HepG2 (cell line): ENCODE results near the gene MTHFSD. TPM values are rescaled to one million over a fixed set of nuclear protein-coding genes. Genes with fewer than 3 reads are reported as not detected.

Source experiments
- ATAC-seq: fragments of 200-7000 bp; cut with Tn5 transposase; 3 replicates; pipeline ENCODE4 v1.9.1; 2020; ENCODE audit warnings: mild to moderate bottlenecking, moderate library complexity
- BruUV-seq: library from RNA; stranded (reverse); fragments of 400-500 nt; replicated peaks from 2 replicates; lab custom pipeline; 2021; lab: Mats Ljungman, UMichigan
- CTCF ChIA-PET: fragments of 300-600 bp; formaldehyde crosslinking; extraction: SDS; loops from one replicate; lab custom pipeline; 2021; ENCODE audit warnings: low total read pairs, inconsistent platforms, low intra/inter-chr PET ratio; lab: Yijun Ruan, JAX
- POLR2A ChIA-PET: fragments of 350-600 bp; sonication (Branson Sonifier 250); formaldehyde crosslinking; loops from one replicate; lab custom pipeline; 2020; ENCODE audit warnings: antibody characterized with exemption, inconsistent platforms; lab: Yijun Ruan, JAX
- DNase-seq: peaks from one replicate; pipeline ENCODE4 v3.0.0-alpha.2; 2015; ENCODE audit warnings: low spot score
- FAIRE-seq: peaks from 3 replicates; lab custom pipeline; 2011; peaks lifted over from hg19 to GRCh38; lab: Jason Lieb, UNC
- H2AFZ ChIP-seq: one replicate; pipeline ENCODE4 v1.6.1; 2011; ENCODE audit warnings: low read length, inconsistent platforms
- H3K27ac ChIP-seq: fragments of 300-600 bp; 3 replicates; pipeline ENCODE4 v1.8.0; 2011; ENCODE audit warnings: mixed run types, mild to moderate bottlenecking, mixed read lengths, low read length, inconsistent platforms; ENCODE audit not compliant: insufficient read depth; ENCODE audit errors: extremely low read length
- H3K27me3 ChIP-seq, 2 experiments: fragments of 200-600 bp in 1 of 2; 2 replicates in 1 of 2; 3 replicates in 1 of 2; pipeline versions ENCODE4 v1.6.0 to v1.8.0; 2011; ENCODE audit warnings: low read length in 2 of 2, mild to moderate bottlenecking in 2 of 2, moderate library complexity in 2 of 2, inconsistent platforms in 1 of 2; ENCODE audit not compliant: insufficient read depth in 2 of 2, control insufficient read depth in 1 of 2
- H3K36me3 ChIP-seq, 2 experiments: fragments of 200-600 bp in 1 of 2; replicated peaks in 1 of 2; 2 replicates in 1 of 2; 3 replicates in 1 of 2; pipeline versions ENCODE4 v1.5.1 to v1.8.0; 2011; ENCODE audit warnings: low read length in 2 of 2, inconsistent platforms in 1 of 2; ENCODE audit not compliant: insufficient read depth in 2 of 2, control insufficient read depth in 1 of 2
- H3K4me1 ChIP-seq: 2 replicates; pipeline ENCODE4 v1.5.1; 2012; ENCODE audit warnings: low read length, inconsistent platforms; ENCODE audit not compliant: insufficient read depth
- H3K4me2 ChIP-seq: 2 replicates; pipeline ENCODE4 v1.6.0; 2011; ENCODE audit warnings: low read depth, low read length, inconsistent platforms
- H3K4me3 ChIP-seq, 3 experiments: fragments of 200-600 bp in 1 of 3; sonication (generic), shearing (Covaris generic) in 1 of 3; replicated peaks in 1 of 3; 2 replicates each; pipeline ENCODE4 v1.5.1; 2011 to 2016; ENCODE audit warnings: low read length in 3 of 3, inconsistent platforms in 2 of 3, low read depth in 2 of 3, mild to moderate bottlenecking in 2 of 3, control low read depth in 1 of 3, mixed read lengths in 1 of 3; ENCODE audit not compliant: insufficient read depth in 1 of 3
- H3K79me2 ChIP-seq: one replicate; pipeline ENCODE4 v1.6.1; 2011; ENCODE audit warnings: low read length, inconsistent platforms; ENCODE audit not compliant: insufficient read depth
- H3K9ac ChIP-seq: 2 replicates; pipeline ENCODE4 v1.6.0; 2011; ENCODE audit warnings: mild to moderate bottlenecking, low read depth, low read length, inconsistent platforms; ENCODE audit not compliant: insufficient read depth
- H3K9me3 ChIP-seq: 2 replicates; pipeline ENCODE4 v1.5.1; 2012; ENCODE audit warnings: mild to moderate bottlenecking, low read length
- H4K20me1 ChIP-seq: 2 replicates; pipeline ENCODE4 v1.6.0; 2011; ENCODE audit warnings: inconsistent platforms, mild to moderate bottlenecking, low read length, moderate library complexity; ENCODE audit not compliant: insufficient read depth
- EZH2 ChIP-seq: conservative IDR thresholded peaks from 2 replicates; pipeline ENCODE4 v1.6.1; 2012; ENCODE audit warnings: mild to moderate bottlenecking, low read depth, low read length, moderate library complexity
- ZNF549 ChIP-seq: sonication (generic); formaldehyde crosslinking; IDR thresholded peaks from 2 replicates; pipeline ENCODE4 v1.5.0; 2020; ENCODE audit warnings: missing genetic modification reagents
- ZNF775 ChIP-seq: sonication (generic); formaldehyde crosslinking; IDR thresholded peaks from 2 replicates; pipeline ENCODE4 v1.4.0; 2020; ENCODE audit warnings: missing genetic modification reagents, mild to moderate bottlenecking, moderate library complexity, borderline replicate concordance
- ZNF816 ChIP-seq: sonication (generic); formaldehyde crosslinking; IDR thresholded peaks from 2 replicates; pipeline ENCODE4 v1.8.0; 2022; ENCODE audit warnings: missing genetic modification reagents, mild to moderate bottlenecking, borderline replicate concordance
- WGBS: methylation state at CpG from one replicate; pipeline ENCODE4 v1.1.6; 2017; ENCODE audit warnings: low lambda C conversion rate; 5-methylcytosine and 5-hydroxymethylcytosine counted together
- in situ Hi-C: cut with HindIII; loops from 2 replicates; pipeline ENCODE4 v1.10.0; 2017; ENCODE audit warnings: low pct_unique_long_range_greater_than_20kb; ENCODE audit not compliant: extremely low pct_ligation_motif_present
- intact Hi-C: fragments of 100-400 bp; cut with micrococcal nuclease; formaldehyde crosslinking; loops from one replicate; pipeline ENCODE4 v1.10.0; 2022; ENCODE audit not compliant: unreplicated experiment
- polyA plus RNA-seq, 8 experiments: library from polyadenylated mRNA; depleted of rRNA in 3 of 8; stranded (reverse) in 7 of 8; unstranded in 1 of 8; fragments of >200 nt; fragmentation: Illumina TruSeq in 4 of 8; extraction: Trizol in 4 of 8; gene quantifications; 2 replicates each; pipeline versions ENCODE4 v1.2.1 to v1.2.3, GENCODE V29; 2011 to 2016; ENCODE audit warnings: low read depth in 4 of 8, missing spikeins in 1 of 8, mixed read lengths in 1 of 8; ENCODE audit not compliant: insufficient read depth in 1 of 8
- total RNA-seq, 5 experiments: library from RNA; depleted of rRNA; stranded (reverse); fragments of >200 nt; fragmentation: Illumina TruSeq; extraction: Trizol; gene quantifications; 2 replicates each; pipeline ENCODE4 v1.2.3, GENCODE V29; 2016; ENCODE audit warnings: low read depth in 1 of 5
- TF ChIP-seq, protein P1 (sequence below): sonication (generic); formaldehyde crosslinking; IDR thresholded peaks from 2 replicates; pipeline ENCODE4 v1.4.0; 2020; ENCODE audit warnings: missing genetic modification reagents

The MTHFSD gene
- total and polyA plus RNA-seq, 2 of the 13 experiments (the other 11 are each of a cell fraction or from before 2014, with no cell fraction given): 14.2 to 16.3 TPM

GRCh38 chr16:86505899-86506864 lies 48.9 kb downstream of the MTHFSD start:
- ATAC-seq (no peak), DNase-seq (no peak)
- Histone ChIP-seq H3K27me3 (peaks cover 31 to 92% of the 10 kb centered on the region in 2 experiments), H3K4me3 (no peak overlapping the region), H3K27ac (no peak overlapping the region), H2AFZ (no peak overlapping the region)
- POLR2A ChIA-PET: no interaction called here
- peak; percentile 96 for TF ChIP-seq EZH2
- TF ChIP-seq, protein P1, sequence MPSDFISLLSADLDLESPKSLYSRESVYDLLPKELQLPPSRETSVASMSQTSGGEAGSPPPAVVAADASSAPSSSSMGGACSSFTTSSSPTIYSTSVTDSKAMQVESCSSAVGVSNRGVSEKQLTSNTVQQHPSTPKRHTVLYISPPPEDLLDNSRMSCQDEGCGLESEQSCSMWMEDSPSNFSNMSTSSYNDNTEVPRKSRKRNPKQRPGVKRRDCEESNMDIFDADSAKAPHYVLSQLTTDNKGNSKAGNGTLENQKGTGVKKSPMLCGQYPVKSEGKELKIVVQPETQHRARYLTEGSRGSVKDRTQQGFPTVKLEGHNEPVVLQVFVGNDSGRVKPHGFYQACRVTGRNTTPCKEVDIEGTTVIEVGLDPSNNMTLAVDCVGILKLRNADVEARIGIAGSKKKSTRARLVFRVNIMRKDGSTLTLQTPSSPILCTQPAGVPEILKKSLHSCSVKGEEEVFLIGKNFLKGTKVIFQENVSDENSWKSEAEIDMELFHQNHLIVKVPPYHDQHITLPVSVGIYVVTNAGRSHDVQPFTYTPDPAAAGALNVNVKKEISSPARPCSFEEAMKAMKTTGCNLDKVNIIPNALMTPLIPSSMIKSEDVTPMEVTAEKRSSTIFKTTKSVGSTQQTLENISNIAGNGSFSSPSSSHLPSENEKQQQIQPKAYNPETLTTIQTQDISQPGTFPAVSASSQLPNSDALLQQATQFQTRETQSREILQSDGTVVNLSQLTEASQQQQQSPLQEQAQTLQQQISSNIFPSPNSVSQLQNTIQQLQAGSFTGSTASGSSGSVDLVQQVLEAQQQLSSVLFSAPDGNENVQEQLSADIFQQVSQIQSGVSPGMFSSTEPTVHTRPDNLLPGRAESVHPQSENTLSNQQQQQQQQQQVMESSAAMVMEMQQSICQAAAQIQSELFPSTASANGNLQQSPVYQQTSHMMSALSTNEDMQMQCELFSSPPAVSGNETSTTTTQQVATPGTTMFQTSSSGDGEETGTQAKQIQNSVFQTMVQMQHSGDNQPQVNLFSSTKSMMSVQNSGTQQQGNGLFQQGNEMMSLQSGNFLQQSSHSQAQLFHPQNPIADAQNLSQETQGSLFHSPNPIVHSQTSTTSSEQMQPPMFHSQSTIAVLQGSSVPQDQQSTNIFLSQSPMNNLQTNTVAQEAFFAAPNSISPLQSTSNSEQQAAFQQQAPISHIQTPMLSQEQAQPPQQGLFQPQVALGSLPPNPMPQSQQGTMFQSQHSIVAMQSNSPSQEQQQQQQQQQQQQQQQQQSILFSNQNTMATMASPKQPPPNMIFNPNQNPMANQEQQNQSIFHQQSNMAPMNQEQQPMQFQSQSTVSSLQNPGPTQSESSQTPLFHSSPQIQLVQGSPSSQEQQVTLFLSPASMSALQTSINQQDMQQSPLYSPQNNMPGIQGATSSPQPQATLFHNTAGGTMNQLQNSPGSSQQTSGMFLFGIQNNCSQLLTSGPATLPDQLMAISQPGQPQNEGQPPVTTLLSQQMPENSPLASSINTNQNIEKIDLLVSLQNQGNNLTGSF (CRISPR knock-in tag): no peak
- TF ChIP-seq ZNF775 (CRISPR knock-in tag): no peak
- TF ChIP-seq ZNF549: no peak
- TF ChIP-seq ZNF816 (CRISPR knock-in tag): no peak
- TF ChIP-seq, all 625 proteins: peak for 1
- Histone ChIP-seq H4K20me1 (no peaks in the 10 kb centered on the region; the same call in 1 of the 2 replicates), H3K36me3 (no peaks in the 10 kb centered on the region), H3K79me2 (no peaks in the 10 kb centered on the region), H3K9me3 (no peaks in the 10 kb centered on the region), H3K9ac (no peak overlapping the region), H3K4me2 (no peak overlapping the region), H3K4me1 (peaks cover 9% of the 10 kb centered on the region; the same call in 1 of the 2 replicates)
- CTCF ChIA-PET: no interaction called here
- in situ Hi-C loops: loop anchor here (25.0 kb wide), 1 partner anchor 694 kb away; no protein-coding TSS in a partner anchor
- no TSS peak for BruUV-seq
- intact Hi-C loops: no loop called here
- WGBS: 7% methylated on average over 23 of the region's 27 CpGs
- no peak for FAIRE-seq
